ENCODE measurements around the gene LRP1B. TPM values are rescaled to one million over a fixed set of nuclear protein-coding genes. Genes with fewer than 3 reads are reported as not detected.

LRP1B gene
- under 1 TPM; 0.42 to 0.71 (median 0.65) TPM for total RNA-seq

- DNase-seq (ENCODE audit: extremely low spot score), result no peak
- no peaks in the 10 kb centered on the region for H3K9me3 ChIP-seq
- H3K27ac ChIP-seq (replicated peaks in 1 of 4), result peak within 1 kb of the TSS in 3 of 4 donors; percentile 7 to 28 (median 17)
- no peak for TF ChIP-seq POLR2A (IDR thresholded peaks at IDR 0.05; ENCODE audit: low read depth)
- TF ChIP-seq CTCF (IDR thresholded peaks at IDR 0.05), result no peak
- no peak for TF ChIP-seq EP300 (IDR thresholded peaks at IDR 0.05)
- no peak for TF ChIP-seq POLR2AphosphoS5 (IDR thresholded peaks at IDR 0.05)
- intact Hi-C loops (cut with DNase I), result no loop called here
- no peaks in the 10 kb centered on the region for H3K36me3 ChIP-seq
- H3K4me1 ChIP-seq, result peaks cover 16 to 21% (median 19%) of the 10 kb centered on the region in 4 donors
- H3K4me3 ChIP-seq, result peak within 1 kb of the TSS; percentile 51 to 63 (median 58)
- peaks cover 0 to 30% (median 2%) of the 10 kb centered on the region in 4 donors for H3K27me3 ChIP-seq
- under 1% methylated on average over 21 of the region's 21 CpGs for WGBS
Observed at GRCh38 chr2:142131010-142131669, at the start of gene LRP1B. Gene LRP1B, minus strand, starts transcription at chr2:142131016. Its CDS starts 287 bp downstream, at chr2:142130729.

- TF ChIP-seq POLR2AphosphoS5 (IDR thresholded peaks at IDR 0.05), result no peak
- no peak for TF ChIP-seq EP300 (IDR thresholded peaks at IDR 0.05)
- intact Hi-C loops (cut with DNase I), result no loop called here
- no peak for DNase-seq (ENCODE audit: extremely low spot score)
- H3K4me1 ChIP-seq, result no peaks in the 10 kb centered on the region
- no peak overlapping the region for H3K27ac ChIP-seq (replicated peaks in 1 of 4)
- WGBS, result 78% methylated on average over 1 of the region's 1 CpG
- no peaks in the 10 kb centered on the region for H3K9me3 ChIP-seq
- no peak overlapping the region for H3K4me3 ChIP-seq
- H3K36me3 ChIP-seq, result no peaks in the 10 kb centered on the region
- no peaks in the 10 kb centered on the region for H3K27me3 ChIP-seq
Observed at GRCh38 chr2:142179686-142180085, 48.9 kb upstream of the LRP1B start.

GRCh38 chr2:142178604-142179003, 47.8 kb upstream of the LRP1B start:
- H3K4me3 ChIP-seq, result no peak overlapping the region
- H3K9me3 ChIP-seq, result no peaks in the 10 kb centered on the region
- no peak for DNase-seq (ENCODE audit: extremely low spot score)
- H3K27me3 ChIP-seq, result no peaks in the 10 kb centered on the region
- no peak overlapping the region for H3K27ac ChIP-seq (replicated peaks in 1 of 4)
- no peak for TF ChIP-seq POLR2A (IDR thresholded peaks at IDR 0.05; ENCODE audit: low read depth)
- TF ChIP-seq EP300 (IDR thresholded peaks at IDR 0.05), result no peak
- intact Hi-C loops (cut with DNase I), result no loop called here
- H3K36me3 ChIP-seq, result no peaks in the 10 kb centered on the region
- 95% methylated on average over 1 of the region's 1 CpG for WGBS
- H3K4me1 ChIP-seq, result no peaks in the 10 kb centered on the region

GRCh38 chr2:142176941-142177340, 46.1 kb upstream of the LRP1B start:
- DNase-seq (ENCODE audit: extremely low spot score), result no peak
- H3K9me3 ChIP-seq, result no peaks in the 10 kb centered on the region
- TF ChIP-seq POLR2AphosphoS5 (IDR thresholded peaks at IDR 0.05), result no peak
- no peak overlapping the region for H3K4me3 ChIP-seq
- WGBS, result 43% methylated on average over 1 of the region's 1 CpG
- intact Hi-C loops (cut with DNase I), result no loop called here
- no peak overlapping the region for H3K27ac ChIP-seq (replicated peaks in 1 of 4)
- H3K4me1 ChIP-seq, result no peaks in the 10 kb centered on the region
- H3K27me3 ChIP-seq, result no peaks in the 10 kb centered on the region
- H3K36me3 ChIP-seq, result no peaks in the 10 kb centered on the region

- intact Hi-C loops (cut with DNase I), result no loop called here
- no peaks in the 10 kb centered on the region for H3K9me3 ChIP-seq
- TF ChIP-seq POLR2A (IDR thresholded peaks at IDR 0.05; ENCODE audit: low read depth), result no peak
- no peak for TF ChIP-seq POLR2AphosphoS5 (IDR thresholded peaks at IDR 0.05)
- no peak for TF ChIP-seq EP300 (IDR thresholded peaks at IDR 0.05)
- 27% methylated on average over 1 of the region's 1 CpG for WGBS
- H3K27ac ChIP-seq (replicated peaks in 1 of 4), result no peak overlapping the region
- no peak overlapping the region for H3K4me3 ChIP-seq
- H3K36me3 ChIP-seq, result no peaks in the 10 kb centered on the region
- DNase-seq (ENCODE audit: extremely low spot score), result no peak
- no peaks in the 10 kb centered on the region for H3K4me1 ChIP-seq
- no peaks in the 10 kb centered on the region for H3K27me3 ChIP-seq
Observed at GRCh38 chr2:142175813-142176338, 45.1 kb upstream of the LRP1B start.

- H3K36me3 ChIP-seq, result no peaks in the 10 kb centered on the region
- H3K4me3 ChIP-seq, result no peak overlapping the region
- WGBS, result 37% methylated on average over 1 of the region's 1 CpG
- no peak for DNase-seq (ENCODE audit: extremely low spot score)
- no peaks in the 10 kb centered on the region for H3K4me1 ChIP-seq
- no peaks in the 10 kb centered on the region for H3K27me3 ChIP-seq
- no peaks in the 10 kb centered on the region for H3K9me3 ChIP-seq
- no peak overlapping the region for H3K27ac ChIP-seq (replicated peaks in 1 of 4)
- intact Hi-C loops (cut with DNase I), result no loop called here
- no peak for TF ChIP-seq EP300 (IDR thresholded peaks at IDR 0.05)
- TF ChIP-seq POLR2AphosphoS5 (IDR thresholded peaks at IDR 0.05), result no peak
- no peak for TF ChIP-seq POLR2A (IDR thresholded peaks at IDR 0.05; ENCODE audit: low read depth)
- TF ChIP-seq CTCF (IDR thresholded peaks at IDR 0.05), result no peak
Observed at GRCh38 chr2:142174176-142174575, 43.4 kb upstream of the LRP1B start.

Measured in esophagus muscularis mucosa (tissue), 4 donors.